NCI-H1436 treated with DMSO at 0.1 percent for 48 hours (cell line): ENCODE results near the gene CADM1.

Experiments used
- DNase-seq: peaks from one replicate; lab custom pipeline; 2025; lab: John Stamatoyannopoulos, UW

The CADM1 gene

DNA sequence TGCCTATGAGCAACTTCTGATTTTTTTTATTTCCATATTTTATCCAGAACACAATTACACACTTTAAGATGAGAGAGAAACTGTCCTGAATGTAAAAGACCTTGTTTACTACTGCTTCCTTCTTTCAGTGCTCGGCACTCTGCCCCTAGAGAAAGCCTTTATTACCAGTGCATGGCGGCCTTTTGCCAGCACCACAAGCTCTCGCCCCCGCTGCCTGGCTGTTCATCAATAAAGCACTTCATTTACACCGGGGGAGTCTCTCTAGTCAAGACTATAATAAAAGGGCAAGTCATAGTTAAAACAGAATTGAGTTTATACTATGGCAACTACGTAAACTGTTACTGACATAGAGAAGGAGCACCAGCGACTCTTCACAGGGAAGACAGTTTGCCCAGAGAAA lies 259.5 kb downstream of the CADM1 start:
- no peak for DNase-seq

DNA sequence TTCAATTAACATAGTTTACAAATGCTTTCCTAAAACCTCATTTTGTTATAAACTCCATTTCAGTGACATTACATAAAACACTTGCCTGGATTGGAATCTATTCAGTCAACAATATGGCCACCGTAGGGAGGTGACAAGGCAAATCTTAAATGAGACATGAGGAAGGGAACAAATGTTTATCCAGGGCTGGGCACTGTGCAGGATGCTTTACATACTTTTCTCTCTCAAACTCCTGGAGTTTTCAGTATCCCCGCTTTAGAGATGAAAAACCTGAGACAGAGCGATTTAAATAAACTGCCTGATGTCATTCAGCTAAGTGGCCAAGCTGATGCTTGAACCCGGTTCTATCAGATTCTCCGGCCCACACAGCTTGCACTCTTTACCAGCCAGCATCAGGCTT lies 259.9 kb downstream of the CADM1 start:
- DNase-seq = no peak

DNA sequence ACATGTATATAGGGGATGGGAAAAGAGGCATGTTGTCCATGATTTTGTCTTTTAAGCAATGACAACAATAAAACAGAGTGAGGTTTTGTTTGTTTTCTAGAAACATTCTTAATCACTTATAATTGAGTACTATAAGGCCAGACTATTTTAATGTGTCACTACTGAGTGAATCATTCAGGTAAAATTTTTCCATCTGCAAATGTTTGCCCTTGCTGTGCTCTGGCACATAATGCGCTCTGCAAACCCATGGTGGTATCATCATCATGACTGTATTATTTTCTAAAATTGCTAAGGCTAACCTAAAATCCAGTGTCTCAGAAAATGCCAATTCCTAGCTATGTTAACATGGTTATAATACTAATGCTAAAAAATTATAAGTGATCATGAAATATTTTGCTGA lies 261.2 kb downstream of the CADM1 start:
- DNase-seq = no peak

DNA sequence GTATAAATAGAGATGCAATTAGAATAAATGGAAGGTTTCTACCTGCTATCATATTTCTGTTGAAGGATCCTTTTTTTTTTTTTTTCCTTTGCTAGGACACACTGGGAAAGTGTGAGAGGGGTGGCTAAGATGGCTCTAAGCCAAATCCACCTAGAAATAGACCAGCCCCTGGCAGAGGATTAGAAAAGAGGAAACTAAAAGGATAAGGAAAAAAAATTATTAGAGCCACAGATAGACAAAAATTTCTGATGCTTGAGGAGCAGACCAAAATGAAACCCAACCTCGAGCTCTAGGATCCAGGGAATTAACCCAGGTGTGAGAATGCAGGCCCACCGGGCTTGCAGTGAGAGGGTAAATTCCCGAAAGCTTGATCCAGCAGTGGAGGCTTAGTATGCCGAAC lies 262.3 kb downstream of the CADM1 start:
- DNase-seq = no peak

DNA sequence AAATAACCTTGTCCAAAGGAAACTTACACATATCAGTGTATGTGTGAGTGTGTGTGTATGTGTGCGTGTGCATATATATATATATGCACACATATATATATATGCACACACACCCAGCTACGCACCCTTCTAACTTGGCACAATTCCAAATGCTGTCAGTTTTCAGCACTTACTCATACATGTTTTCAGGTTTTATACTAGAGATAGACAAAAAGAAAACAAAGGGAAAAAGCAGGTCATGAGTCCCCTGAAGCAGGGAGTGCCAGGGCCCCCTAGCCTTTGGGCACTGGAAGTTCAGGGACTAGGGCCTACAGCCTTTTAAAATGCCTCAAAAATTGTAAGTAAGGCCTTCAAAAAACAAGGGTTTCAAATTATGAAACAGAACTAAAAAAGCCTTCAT lies 265.4 kb downstream of the CADM1 start:
- no peak for DNase-seq

DNA sequence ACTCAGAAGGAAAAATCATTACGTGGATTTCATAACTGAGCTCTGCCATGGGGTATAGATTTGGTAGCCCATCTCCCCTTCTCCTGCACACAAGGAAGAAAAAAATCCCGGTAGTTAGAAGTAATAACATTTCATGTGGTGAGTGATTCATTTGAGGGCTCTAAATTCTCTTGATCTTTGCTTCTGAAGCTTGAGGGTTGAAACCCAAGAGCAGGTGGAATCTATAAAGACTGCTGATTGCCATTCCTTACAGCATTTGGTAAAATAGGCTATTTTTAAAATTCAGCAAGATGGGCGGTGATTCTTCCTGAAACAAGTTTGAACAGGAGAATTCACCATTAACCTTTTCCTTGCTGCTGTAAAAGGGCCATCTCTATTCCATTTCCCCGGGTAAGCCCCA lies 266.1 kb downstream of the CADM1 start:
- DNase-seq = no peak

DNA sequence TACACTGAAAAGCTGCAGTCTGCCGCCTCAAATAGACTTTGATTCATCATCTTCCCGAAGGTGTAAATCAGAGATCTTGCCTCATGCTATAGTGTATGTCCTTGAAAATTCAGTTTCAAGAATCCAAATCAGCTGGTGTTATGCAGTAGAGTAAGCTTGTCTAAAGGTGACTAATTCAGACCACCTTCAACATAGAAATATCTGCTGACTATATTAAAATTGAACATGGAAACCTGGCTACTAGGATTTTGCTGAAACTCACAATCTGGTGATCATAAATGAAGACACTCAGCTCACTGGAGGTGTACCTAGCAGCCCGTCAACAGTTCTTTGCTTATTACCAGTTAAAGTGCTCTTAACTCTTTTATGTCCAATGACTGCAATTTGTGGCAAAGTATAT lies 266.6 kb downstream of the CADM1 start:
- no peak for DNase-seq

DNA sequence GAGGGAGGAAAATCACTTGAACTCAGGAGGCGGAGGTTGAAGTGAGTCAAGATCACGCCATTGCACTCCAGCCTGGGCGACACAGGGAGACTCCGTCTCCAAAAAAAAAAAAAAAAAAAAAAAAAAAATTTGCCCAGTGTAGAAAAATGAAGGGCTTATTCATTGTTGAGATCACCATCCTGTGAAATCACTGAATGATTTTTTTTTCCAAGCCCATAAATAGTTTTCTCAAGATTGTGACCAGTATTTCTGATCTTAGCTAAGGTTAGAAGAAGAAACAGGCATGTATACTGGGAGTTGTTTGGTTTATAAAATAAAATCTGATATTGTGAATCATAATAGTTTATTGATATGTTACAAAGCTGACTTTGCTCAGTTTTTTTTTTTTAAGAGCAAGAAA lies 269.4 kb downstream of the CADM1 start:
- DNase-seq = no peak

DNA sequence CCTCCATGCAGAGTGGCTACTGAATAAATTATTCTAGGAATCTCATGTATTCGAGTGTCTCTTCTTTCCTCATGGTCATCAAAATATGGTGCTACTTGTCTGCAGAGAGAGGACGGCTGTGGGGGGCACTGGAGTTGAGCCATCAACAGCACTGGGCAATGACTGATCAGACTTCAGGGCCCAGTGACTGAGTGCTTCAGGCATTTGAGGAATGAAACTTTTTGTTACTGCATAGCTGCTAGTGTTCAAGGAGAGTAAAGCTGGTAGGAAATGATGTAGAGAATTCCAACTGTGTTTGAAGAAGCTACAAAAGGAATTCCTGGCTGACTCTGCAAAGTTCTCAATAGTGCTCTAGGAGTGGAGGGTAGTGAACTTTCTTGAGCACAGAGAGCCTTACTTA lies 277.7 kb downstream of the CADM1 start:
- DNase-seq = no peak

DNA sequence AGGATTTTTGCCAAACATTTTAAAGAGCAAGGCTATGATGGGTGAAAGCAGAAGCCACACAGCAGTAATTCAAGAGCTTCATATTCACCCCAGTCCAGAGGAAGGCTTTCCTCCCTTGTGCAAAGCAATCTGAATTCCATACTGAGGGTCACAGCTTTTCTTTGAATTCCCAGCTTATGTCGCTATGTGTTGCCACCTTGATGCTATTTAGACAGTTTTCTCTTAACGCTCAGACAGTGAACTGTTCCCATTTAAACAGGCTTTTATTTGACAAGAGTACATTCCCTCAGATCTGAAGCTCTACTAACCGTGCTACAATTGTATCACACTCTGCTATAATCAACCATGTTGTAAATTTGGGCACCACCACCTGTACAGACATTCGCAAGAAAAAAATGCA lies 279.7 kb downstream of the CADM1 start:
- DNase-seq = no peak

DNA sequence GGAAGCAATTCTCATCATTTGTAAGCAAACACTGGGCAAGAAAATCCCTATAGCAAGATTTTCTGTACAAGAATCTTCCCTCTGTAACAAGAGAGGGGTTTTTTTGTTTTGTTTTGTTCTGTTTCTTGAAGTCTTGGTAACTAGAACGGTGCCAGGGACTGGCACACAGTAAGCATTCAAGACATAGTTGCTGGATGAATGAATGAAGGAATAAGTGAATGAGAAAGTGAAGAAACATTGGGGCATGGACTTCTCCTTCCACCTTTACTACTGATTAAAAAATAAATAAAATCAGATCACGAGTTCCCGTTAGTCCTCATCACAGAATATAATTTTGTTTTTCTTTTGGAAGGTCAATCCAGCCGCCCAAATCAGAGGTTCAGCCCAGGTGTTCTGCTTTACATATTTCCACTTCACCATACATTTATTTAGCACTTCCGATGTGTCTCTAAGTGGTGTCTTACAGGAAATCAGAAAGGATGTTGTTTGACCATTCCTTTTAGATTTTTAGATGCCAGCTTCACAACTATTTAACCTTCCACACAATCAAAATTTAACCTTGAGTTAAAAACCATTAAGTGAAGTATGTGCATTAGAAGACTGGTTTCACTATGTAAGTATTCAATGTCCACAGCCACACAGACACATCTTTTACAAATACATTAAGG lies 281.2 kb downstream of the CADM1 start:
- no peak for DNase-seq

DNA sequence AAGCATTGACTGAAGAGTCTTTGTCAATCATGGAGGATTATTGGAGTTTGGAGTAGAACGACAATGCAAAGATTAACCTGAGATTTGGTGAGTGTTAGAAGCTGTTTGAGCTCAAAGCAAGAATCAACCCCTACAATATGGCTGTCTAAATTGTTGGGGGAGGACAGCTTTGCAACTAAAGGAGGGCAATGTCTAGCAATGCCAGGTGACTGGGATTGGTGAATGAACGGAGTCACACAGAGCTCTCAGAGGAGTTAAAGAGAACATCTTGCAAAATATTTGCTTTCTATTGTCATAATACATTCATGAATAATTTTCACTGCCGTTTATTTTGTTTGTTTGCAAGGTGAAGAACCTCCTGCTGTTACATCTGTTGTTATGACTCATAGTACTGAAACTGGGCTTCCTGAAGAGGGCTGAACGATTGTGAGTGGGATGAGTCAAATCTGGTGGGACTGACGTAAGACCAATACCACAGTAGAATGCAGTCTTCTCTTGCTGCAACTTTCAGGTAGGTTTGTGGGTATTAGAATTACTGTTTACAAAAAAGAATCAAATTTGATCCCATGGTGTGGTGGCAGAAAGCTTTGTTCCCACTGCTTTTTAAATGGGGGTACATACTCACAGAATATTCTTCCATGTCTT lies 281.9 kb downstream of the CADM1 start:
- peak; percentile 67 for DNase-seq

DNA sequence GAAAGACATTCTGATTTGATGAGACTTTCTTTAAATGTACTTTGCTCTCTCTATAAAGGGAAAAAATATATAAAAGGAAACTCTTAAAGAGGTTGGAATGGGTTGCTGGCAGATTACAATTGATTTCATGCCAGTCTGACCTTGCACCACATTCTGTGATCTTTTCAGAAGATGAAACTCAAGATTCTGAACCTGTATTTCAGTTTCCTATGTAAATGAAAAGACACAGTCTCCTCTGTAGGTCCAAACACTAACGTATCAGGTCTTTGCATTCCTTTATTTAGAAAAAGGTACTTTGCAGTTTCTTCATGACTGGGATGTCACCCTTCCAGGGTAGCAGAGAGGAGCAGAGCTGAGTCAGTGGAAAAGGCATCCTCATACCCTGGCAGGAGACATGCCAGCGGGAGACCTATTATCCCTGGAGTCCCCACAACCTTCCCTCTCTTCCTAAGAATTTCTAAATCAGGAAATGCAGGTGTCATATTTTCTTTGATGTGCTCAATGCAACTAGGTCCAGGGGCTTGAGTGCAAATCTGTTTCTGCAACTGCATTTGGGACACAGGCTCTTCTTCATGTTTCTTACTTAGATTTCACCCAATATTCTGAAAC lies 282.6 kb downstream of the CADM1 start:
- no peak for DNase-seq

DNA sequence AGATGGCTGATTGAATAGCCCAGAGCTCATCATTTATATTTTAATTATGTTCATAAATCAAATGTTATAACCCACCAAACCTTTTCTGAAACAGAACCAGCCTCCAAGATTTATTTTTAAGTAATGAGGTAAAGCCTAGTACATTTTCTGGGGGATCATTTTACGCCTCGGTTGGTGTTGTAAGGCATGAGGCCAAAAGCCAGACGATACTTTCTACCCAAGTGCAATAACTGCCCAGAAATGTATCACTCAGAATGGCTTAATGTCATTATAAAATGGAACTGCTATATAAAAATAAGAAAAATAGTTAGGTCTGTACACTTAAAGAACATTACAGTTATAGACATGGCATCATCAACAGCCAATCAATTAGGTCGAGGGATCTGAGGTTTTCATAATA lies 283.3 kb downstream of the CADM1 start:
- DNase-seq = no peak

DNA sequence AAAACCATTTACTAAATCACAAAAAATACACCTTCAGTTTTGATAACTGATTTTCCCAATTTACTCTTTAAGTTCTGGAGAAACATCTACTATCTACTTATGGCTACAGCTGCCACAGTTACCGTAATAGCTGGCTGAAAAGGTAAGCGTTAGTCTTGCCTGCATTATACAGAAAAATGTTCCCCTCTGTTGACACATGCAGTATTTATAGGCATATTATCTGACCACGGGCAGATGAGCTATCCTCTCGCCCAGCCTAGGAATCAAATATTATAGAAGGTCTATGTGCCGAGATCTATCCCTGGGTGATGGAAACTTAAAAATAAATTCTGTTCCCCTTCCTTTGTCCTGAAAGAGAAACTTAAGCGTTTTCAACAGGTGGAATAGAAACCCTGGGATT lies 283.8 kb downstream of the CADM1 start:
- DNase-seq = no peak

DNA sequence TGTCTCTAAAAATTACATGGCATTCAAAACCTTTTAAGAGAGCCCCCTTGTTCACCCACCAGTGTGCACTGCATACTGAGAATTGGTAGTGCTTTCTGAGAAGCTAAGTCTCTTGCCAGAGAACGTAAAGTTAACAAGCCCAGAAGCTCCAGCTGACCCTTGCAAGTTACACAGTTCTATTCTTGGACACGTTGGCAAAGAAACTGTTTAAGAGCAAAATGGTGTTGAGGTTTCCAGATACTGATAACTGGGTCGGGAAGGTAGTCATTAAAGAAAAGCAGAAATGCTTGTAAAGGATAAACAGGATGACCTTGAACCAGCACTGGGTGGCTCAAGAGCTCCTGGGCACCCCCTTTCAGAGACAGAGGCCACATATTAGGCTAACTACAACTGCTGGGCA lies 284.8 kb downstream of the CADM1 start:
- no peak for DNase-seq

DNA sequence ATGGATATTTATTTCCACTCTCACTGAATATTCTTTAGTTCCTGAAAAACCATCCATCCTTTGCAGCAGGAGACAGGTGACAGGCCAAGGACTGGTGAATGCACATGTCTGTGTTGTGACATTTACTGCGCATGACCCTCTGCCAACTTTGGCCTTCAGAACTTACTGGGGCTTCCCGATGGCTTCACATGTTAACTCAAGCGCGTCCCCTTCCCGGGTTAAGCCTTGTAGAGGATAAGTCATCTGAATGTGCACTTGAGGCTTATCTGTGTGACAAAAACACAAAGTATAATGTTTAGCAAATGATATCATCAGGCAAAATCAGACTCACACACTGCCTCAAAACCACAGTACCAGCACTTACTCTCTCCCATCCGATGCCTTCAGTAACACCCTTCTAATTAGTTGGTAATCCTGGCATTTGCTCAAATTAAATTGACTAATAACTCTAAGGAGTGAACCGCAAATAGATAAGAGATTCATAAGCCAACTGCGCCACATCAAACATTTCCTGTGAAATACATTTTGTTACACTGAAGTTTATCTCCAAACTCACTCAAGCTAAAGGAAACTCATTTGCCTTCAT lies 286.4 kb downstream of the CADM1 start:
- no peak for DNase-seq

DNA sequence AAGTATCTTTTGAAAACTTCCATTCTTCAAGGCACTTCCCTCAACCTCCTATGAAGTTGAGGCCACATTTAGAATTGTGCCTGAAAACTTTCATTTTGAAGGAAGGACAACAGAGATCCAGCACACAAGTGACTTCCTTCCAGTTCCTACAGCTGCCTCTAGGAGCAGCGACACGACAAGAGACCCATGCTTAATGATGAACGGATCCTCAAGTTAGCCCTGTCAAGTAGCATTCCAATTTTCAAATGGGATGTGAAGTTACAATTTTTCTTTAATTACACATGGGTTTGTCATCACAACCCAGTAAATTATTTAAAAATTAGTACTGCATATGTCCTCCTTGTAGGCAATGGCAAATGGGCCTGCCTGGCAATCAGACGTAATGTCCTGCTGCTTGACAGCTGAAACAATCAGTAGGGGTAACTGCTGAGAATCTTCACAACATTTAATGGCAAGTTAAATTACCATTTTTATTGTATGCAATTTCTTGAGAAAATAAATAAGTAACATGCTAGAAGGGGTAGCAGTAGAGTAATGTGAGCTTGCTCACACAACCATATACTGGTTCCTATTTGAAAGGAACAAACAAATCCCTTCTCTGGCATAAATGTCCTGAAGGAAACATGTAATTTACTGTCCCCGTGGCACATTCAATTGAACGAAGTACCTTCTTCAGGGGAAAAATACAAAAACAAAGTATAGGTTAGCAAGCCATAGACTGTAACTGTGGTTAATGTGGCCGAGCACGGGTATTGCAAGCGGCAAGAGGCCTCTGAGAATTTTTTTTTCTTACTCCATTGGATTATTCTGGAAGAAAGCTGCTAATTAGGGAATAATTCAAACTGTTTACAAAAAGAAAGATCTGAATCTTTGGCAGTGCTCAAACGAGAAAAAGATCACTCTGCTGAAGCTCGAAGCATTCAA lies 288.3 kb downstream of the CADM1 start:
- no peak for DNase-seq

DNA sequence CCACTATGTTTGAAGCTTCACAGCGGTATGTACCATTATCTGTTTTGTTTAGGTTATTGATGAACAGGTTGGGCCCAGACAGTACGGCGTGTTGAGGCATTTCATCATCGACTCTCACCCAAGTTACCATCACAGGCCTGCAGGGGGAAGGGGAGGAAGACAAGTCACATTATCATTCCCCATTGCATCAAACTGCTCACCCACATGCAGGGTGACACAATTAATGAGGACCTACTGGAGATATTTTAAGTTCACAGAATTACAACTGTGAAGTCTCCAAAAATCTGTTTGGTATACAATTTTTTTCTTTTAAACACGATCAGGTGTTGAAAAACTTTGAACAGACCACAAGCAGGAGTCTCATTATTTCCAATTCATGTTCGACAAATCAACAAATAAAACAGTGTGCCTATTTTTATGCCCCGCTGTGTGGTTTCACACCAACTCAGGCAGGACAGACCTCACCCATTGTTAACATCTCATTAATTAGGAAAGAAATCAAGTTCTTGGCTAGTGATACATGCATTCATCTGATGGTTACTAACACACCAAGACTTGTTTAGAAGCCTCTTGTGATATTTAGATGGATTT lies 289.5 kb downstream of the CADM1 start:
- no peak for DNase-seq

DNA sequence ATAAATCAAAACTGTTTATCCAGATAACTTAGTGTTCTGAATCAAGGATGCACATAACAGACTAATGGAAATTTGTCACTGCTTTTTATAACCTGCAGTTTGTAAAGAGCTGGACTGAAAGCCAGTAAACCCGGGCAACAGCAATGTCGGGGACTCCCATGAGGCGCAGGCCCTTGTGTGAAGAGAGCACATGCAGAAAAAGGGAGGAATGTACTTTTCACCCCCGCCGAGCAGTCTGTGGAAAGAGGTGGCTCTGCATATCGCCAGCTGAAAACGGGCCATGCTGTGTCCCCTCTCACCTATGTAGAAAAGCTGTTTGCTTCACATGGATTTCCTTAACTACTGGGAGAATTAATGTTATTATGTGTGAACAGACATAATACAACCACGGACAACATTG lies 291.2 kb downstream of the CADM1 start:
- DNase-seq = no peak

DNA sequence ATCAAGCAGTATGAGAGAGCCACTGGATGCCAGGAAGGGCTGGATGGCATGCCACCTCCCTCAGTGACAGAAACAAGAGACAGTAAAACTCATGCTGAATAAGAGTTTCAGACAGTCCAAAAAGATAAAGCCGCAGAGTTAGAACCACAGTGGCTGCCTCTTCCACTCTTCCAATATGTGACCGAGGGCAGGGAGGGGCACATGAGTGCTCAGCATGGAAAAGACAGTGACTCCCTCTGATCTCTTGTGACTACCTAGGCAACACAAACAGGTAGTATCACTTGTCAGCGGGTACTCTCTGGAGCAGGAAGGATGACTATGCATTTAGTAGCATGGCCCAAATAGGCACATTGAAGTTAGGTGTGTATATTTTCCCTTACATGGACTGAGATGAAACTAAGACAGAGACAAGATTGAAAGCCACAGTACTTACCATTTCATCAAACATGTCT lies 295.4 kb downstream of the CADM1 start:
- no peak for DNase-seq

DNA sequence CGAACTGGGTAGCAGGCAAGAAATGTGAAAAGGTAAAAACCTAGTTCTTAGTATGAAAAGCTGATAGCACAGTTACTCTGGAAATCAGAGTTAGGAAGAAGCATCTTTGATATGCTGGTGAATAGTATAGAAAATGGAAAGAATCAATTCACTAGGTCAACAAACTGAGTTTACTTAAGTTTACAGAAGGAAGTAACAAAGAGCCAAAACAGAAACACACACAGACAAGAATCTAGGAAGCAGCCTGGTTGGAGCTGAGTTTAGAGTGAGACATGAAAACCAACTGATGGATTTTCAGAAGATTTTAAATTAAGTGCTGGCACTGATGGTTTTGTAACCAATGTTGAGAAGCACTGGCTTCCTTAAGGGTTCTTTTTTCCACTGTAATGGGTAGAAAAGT lies 296.3 kb downstream of the CADM1 start:
- no peak for DNase-seq
